ENCODE results near the gene HNRNPH3. TPM values are rescaled to one million over a fixed set of nuclear protein-coding genes. Genes with fewer than 3 reads are reported as not detected.

Gene HNRNPH3
- total and polyA plus RNA-seq, 2 donors: 22.9 to 212 TPM

DNA sequence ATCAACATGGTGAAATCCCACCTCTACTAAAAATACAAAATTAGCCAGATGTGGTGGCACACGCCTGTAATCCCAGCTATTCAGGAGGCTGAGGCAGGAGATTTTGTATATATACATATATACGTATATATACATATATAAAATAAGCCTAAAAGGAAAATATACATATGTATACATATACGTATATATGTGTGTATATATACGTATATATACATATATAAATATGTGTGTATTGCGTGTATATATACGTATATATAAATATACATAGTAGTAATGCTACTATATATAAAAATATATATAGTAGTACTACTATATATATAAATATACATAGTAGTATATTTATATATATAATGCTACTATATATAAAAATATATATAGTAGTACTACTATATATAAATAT, 27.3 kb downstream of the HNRNPH3 start:
- 98% methylated on average over 6 of the region's 6 CpGs for WGBS
- Histone ChIP-seq H3K36me3 (ENCODE audit: control insufficient read depth in 2 of 2, insufficient read depth in 2 of 2, low read length in 1 of 2) (peaks cover 21 to 35% of the 10 kb centered on the region in 2 donors), H3K27me3 (ENCODE audit: control insufficient read depth in 2 of 2, insufficient read depth in 1 of 2, low read length in 1 of 2) (no peaks in the 10 kb centered on the region), H3K4me3 (ENCODE audit: low read length in 2 of 2) (no peak overlapping the region), H3K9me3 (ENCODE audit: control insufficient read depth in 2 of 2, insufficient read depth in 1 of 2, low read length in 1 of 2) (no peaks in the 10 kb centered on the region), H3K27ac (ENCODE audit: low read depth in 1 of 2, low read length in 1 of 2) (no peak overlapping the region), H3K4me1 (ENCODE audit: control insufficient read depth in 2 of 2, insufficient read depth in 2 of 2, low read length in 2 of 2) (no peaks in the 10 kb centered on the region)
- no peak for DNase-seq (ENCODE audit: low read depth in 6 of 9, low spot score in 9 of 9)

DNA sequence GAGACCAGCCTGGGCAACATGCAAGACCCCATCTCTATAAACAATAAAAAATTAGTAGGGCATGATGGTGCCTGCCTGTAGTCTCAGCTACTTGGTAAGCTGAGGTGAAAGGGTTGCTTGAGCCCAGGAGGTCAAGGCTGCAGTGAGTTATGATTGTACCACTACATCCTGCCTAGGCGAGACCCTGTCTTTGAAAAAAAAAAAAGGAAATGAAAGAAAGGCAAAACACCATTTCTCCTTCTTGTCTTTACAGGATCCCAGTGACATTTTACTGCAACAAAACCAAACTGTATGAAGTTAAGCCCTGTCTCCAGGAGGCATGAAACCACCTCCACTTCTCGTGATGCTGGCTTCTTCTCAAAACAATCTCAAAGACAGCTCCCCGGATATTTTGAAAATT, 30.7 kb downstream of the HNRNPH3 start:
- Histone ChIP-seq H3K4me1 (ENCODE audit: control insufficient read depth in 2 of 2, insufficient read depth in 2 of 2, low read length in 2 of 2) (no peaks in the 10 kb centered on the region), H3K36me3 (ENCODE audit: control insufficient read depth in 2 of 2, insufficient read depth in 2 of 2, low read length in 1 of 2) (peaks cover 17% of the 10 kb centered on the region in 2 donors), H3K9me3 (ENCODE audit: control insufficient read depth in 2 of 2, insufficient read depth in 1 of 2, low read length in 1 of 2) (no peaks in the 10 kb centered on the region), H3K27ac (ENCODE audit: low read depth in 1 of 2, low read length in 1 of 2) (no peak overlapping the region), H3K4me3 (ENCODE audit: low read length in 2 of 2) (no peak overlapping the region), H3K27me3 (ENCODE audit: control insufficient read depth in 2 of 2, insufficient read depth in 1 of 2, low read length in 1 of 2) (no peaks in the 10 kb centered on the region)
- no peak for DNase-seq (ENCODE audit: low read depth in 6 of 9, low spot score in 9 of 9)
- WGBS: 95% methylated on average over 3 of the region's 3 CpGs

DNA sequence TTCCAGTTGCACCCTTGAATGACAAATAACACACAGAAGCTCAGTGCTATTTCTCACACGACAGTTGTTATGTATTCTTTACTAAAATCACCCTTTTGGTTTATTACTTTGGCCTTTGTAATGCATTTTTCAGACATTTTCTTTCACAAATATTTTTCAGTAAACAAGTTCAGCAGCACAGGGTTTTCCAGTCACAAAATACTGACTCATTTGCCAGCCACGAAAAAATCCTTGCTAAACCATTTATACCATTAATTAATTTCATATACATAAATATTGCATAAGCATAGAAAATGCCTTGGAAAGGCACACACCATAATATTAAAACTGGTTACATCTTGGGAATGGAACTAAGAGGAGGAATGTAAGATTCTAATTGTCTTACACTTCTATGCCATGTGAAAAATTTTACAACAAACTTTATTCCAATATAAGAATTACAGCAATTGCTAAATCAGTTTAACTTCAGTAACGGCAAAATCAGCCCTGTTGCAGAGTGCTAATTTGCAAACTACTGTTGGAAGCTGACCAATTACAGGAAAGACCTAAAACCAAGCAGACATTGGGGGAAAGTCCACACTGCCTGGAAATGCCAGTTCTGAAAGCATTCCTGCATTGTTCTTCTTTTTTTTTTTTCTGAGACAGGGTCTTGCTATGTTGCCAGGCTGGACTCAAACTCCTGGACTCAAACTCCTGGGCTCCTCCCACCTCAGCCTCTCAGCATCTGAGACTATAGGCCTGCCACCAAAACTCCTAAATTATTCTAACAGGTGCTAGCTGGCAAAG, 32.4 kb downstream of the HNRNPH3 start:
- no peak for DNase-seq (ENCODE audit: low read depth in 6 of 9, low spot score in 9 of 9)
- no peaks in the 10 kb centered on the region for H3K4me1 ChIP-seq (ENCODE audit: control insufficient read depth in 2 of 2, insufficient read depth in 2 of 2, low read length in 2 of 2)
- H3K27me3 ChIP-seq (ENCODE audit: control insufficient read depth in 2 of 2, insufficient read depth in 1 of 2, low read length in 1 of 2): no peaks in the 10 kb centered on the region
- no peak overlapping the region for H3K27ac ChIP-seq (ENCODE audit: low read depth in 1 of 2, low read length in 1 of 2)
- no peak overlapping the region for H3K4me3 ChIP-seq (ENCODE audit: low read length in 2 of 2)
- H3K9me3 ChIP-seq (ENCODE audit: control insufficient read depth in 2 of 2, insufficient read depth in 1 of 2, low read length in 1 of 2): no peaks in the 10 kb centered on the region
- 97% methylated on average over 3 of the region's 3 CpGs for WGBS
- H3K36me3 ChIP-seq (ENCODE audit: control insufficient read depth in 2 of 2, insufficient read depth in 2 of 2, low read length in 1 of 2): peaks cover 10 to 18% of the 10 kb centered on the region in 2 donors

DNA sequence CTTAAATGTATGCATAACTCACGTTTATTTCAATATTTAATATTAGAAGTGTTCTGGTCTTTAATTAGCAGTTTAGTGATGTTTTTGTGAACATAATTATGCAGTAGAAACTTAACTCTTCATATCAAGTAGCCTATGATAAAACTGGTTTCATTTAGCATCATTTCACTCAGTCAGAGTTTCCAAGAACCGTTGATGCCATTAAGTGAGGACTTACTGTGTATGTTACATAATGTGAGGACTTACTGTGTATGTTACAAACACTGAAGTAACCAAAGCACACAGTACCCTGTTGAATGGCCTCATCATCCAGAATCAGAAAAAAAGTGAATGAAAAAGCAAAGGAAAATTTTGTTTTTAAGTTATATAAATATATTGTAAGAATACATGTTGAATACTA, 33.7 kb downstream of the HNRNPH3 start:
- DNase-seq (ENCODE audit: low read depth in 6 of 9, low spot score in 9 of 9): no peak
- Histone ChIP-seq H3K4me1 (ENCODE audit: control insufficient read depth in 2 of 2, insufficient read depth in 2 of 2, low read length in 2 of 2) (no peaks in the 10 kb centered on the region), H3K4me3 (ENCODE audit: low read length in 2 of 2) (no peak overlapping the region), H3K27me3 (ENCODE audit: control insufficient read depth in 2 of 2, insufficient read depth in 1 of 2, low read length in 1 of 2) (no peaks in the 10 kb centered on the region), H3K9me3 (ENCODE audit: control insufficient read depth in 2 of 2, insufficient read depth in 1 of 2, low read length in 1 of 2) (no peaks in the 10 kb centered on the region), H3K27ac (ENCODE audit: low read depth in 1 of 2, low read length in 1 of 2) (no peak overlapping the region), H3K36me3 (ENCODE audit: control insufficient read depth in 2 of 2, insufficient read depth in 2 of 2, low read length in 1 of 2) (peaks cover 14 to 22% of the 10 kb centered on the region in 2 donors)
- WGBS: 71% methylated on average over 2 of the region's 2 CpGs

DNA sequence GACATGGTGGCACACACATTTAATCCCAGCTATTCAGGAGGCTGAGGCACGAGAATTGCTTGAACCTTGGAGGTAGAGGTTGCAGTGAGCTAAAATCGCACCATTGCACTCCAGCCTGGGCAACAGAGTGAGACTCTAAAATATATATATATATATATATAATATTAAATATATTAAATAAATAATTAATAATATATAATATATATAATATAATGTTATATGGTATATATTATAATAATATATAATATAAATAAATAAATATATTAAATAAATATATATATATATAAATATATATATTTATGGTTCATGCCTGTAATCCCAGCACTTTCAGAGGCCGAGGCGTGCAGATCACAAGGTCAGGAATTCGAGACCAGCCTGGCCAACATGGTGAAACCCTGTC, 34.7 kb downstream of the HNRNPH3 start:
- no peak for DNase-seq (ENCODE audit: low read depth in 6 of 9, low spot score in 9 of 9)
- H3K27ac ChIP-seq (ENCODE audit: low read depth in 1 of 2, low read length in 1 of 2): no peak overlapping the region
- peaks cover 18 to 27% of the 10 kb centered on the region in 2 donors for H3K36me3 ChIP-seq (ENCODE audit: control insufficient read depth in 2 of 2, insufficient read depth in 2 of 2, low read length in 1 of 2)
- WGBS: 99% methylated on average over 5 of the region's 5 CpGs
- no peaks in the 10 kb centered on the region for H3K27me3 ChIP-seq (ENCODE audit: control insufficient read depth in 2 of 2, insufficient read depth in 1 of 2, low read length in 1 of 2)
- peaks cover 0 to 3% of the 10 kb centered on the region in 2 donors for H3K9me3 ChIP-seq (ENCODE audit: control insufficient read depth in 2 of 2, insufficient read depth in 1 of 2, low read length in 1 of 2)
- H3K4me1 ChIP-seq (ENCODE audit: control insufficient read depth in 2 of 2, insufficient read depth in 2 of 2, low read length in 2 of 2): no peaks in the 10 kb centered on the region
- no peak overlapping the region for H3K4me3 ChIP-seq (ENCODE audit: low read length in 2 of 2)

DNA sequence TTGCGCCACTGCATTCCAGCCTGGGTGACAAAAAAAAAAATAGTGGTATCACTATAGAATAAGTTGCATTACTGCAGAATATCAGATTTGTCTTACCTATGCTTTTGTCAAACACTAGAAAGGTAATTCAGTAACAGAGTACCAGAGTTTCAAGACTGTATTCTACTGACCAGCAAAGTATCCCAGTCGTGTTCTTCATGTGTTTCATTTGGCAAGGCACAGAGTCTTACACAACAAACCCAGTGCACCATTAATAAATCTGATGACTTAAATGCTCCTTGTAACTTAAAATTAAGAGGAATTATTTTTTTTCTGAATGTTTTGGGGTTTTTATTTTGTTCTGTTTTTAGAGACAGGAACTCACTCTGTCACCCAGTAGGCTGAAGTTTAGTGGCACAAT, 35.3 kb downstream of the HNRNPH3 start:
- 98% methylated on average over 2 of the region's 2 CpGs for WGBS
- Histone ChIP-seq H3K27me3 (ENCODE audit: control insufficient read depth in 2 of 2, insufficient read depth in 1 of 2, low read length in 1 of 2) (no peaks in the 10 kb centered on the region), H3K9me3 (ENCODE audit: control insufficient read depth in 2 of 2, insufficient read depth in 1 of 2, low read length in 1 of 2) (peaks cover 2 to 6% of the 10 kb centered on the region in 2 donors), H3K36me3 (ENCODE audit: control insufficient read depth in 2 of 2, insufficient read depth in 2 of 2, low read length in 1 of 2) (peaks cover 18 to 29% of the 10 kb centered on the region in 2 donors), H3K27ac (ENCODE audit: low read depth in 1 of 2, low read length in 1 of 2) (no peak overlapping the region), H3K4me1 (ENCODE audit: control insufficient read depth in 2 of 2, insufficient read depth in 2 of 2, low read length in 2 of 2) (no peaks in the 10 kb centered on the region), H3K4me3 (ENCODE audit: low read length in 2 of 2) (no peak overlapping the region)
- no peak for DNase-seq (ENCODE audit: low read depth in 6 of 9, low spot score in 9 of 9)

DNA sequence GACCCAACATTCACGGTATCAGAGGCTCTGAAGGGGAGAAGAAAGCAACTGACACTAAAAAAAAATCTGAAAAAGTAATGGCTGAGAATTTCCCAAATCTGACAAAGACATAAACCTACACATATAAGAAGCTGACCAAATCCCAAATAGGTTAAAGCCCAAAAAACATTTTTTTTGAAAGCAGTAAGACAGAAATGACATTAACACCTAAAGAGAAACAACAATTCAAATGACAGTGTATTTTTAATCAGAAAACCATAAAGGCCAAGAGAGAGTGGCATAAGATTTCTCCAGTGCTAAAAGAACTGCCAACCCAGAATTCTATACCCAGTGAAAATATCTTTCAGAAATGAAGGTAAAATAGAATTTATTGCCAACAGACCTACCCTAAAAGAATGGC, 39.7 kb downstream of the HNRNPH3 start:
- Histone ChIP-seq H3K4me1 (ENCODE audit: control insufficient read depth in 2 of 2, insufficient read depth in 2 of 2, low read length in 2 of 2) (no peaks in the 10 kb centered on the region), H3K36me3 (ENCODE audit: control insufficient read depth in 2 of 2, insufficient read depth in 2 of 2, low read length in 1 of 2) (peaks cover 31 to 37% of the 10 kb centered on the region in 2 donors), H3K4me3 (ENCODE audit: low read length in 2 of 2) (no peak overlapping the region), H3K9me3 (ENCODE audit: control insufficient read depth in 2 of 2, insufficient read depth in 1 of 2, low read length in 1 of 2) (peaks cover 2 to 12% of the 10 kb centered on the region in 2 donors), H3K27ac (ENCODE audit: low read depth in 1 of 2, low read length in 1 of 2) (no peak overlapping the region), H3K27me3 (ENCODE audit: control insufficient read depth in 2 of 2, insufficient read depth in 1 of 2, low read length in 1 of 2) (no peaks in the 10 kb centered on the region)
- no peak for DNase-seq (ENCODE audit: low read depth in 6 of 9, low spot score in 9 of 9)
- 97% methylated on average over 1 of the region's 1 CpG for WGBS

DNA sequence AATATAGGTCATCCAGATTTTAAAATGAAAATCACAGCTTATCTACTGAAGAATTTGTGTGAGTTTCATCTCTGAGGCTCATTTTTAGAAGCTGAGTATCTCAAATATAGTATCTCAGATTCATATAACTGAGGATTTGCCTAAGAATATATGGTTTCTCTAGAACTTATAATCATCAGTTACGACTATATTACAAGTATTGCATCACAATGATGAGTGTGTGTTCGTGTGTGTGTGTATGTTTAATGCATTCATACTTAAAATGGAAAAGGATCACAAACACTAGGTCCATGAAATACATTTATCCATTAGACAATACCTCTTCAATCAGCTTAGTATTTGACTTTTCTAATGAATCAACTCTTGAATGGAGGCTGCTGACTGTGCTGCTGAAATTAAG, 53.9 kb downstream of the HNRNPH3 start:
- H3K9me3 ChIP-seq (ENCODE audit: control insufficient read depth in 2 of 2, insufficient read depth in 1 of 2, low read length in 1 of 2): no peaks in the 10 kb centered on the region
- H3K4me1 ChIP-seq (ENCODE audit: control insufficient read depth in 2 of 2, insufficient read depth in 2 of 2, low read length in 2 of 2): no peaks in the 10 kb centered on the region
- no peak overlapping the region for H3K27ac ChIP-seq (ENCODE audit: low read depth in 1 of 2, low read length in 1 of 2)
- no peak for DNase-seq (ENCODE audit: low read depth in 6 of 9, low spot score in 9 of 9)
- no peak overlapping the region for H3K4me3 ChIP-seq (ENCODE audit: low read length in 2 of 2)
- H3K36me3 ChIP-seq (ENCODE audit: control insufficient read depth in 2 of 2, insufficient read depth in 2 of 2, low read length in 1 of 2): peaks cover 18 to 49% of the 10 kb centered on the region in 2 donors
- no peaks in the 10 kb centered on the region for H3K27me3 ChIP-seq (ENCODE audit: control insufficient read depth in 2 of 2, insufficient read depth in 1 of 2, low read length in 1 of 2)
- WGBS: 98% methylated on average over 2 of the region's 2 CpGs

All from thymus (tissue), 11 donors.